ENCODE results near the gene C1orf159. TPM values are rescaled to one million over a fixed set of nuclear protein-coding genes. Genes with fewer than 3 reads are reported as not detected.
A peak's percentile ranks its signal among the peaks of the same experiment; 100 is the strongest.
"Not testable (repeated sequence)": the region's sequence is repeated elsewhere in the genome, so short reads cannot be mapped to it uniquely, and the experiment has no call there.

Gene C1orf159
- total RNA-seq, 1 donor from 2014 or later, result 9.8 TPM

DNA sequence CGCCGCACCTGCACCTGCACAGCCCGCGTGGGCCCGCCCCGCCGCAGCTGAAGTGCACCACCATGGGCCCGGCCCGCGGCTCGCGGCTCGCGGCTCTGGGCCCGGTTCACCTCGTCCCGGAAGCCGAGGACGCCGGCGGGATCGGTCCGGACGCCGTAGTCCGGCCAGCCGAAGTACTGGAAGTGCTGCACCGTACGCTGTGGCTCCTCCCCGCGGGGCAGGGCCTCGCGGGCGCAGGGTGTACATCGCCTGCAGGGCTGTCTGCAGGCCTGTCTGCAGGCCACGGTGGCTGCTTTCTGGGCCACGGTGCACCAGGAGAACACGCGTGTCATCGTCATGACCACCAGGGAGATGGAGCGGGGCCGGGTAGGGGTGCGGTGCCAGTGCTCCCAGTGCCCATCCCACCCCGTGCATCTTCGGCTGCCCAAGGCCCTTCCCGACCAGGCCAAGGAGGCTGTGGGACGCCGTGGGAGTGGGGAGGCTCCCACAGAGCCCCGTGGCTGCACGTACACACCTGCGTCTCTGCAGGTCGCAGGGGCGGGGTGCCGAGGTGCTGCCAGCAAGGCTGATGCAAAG, 48.5 kb downstream of the C1orf159 start:
- no peak for DNase-seq (ENCODE audit: low read depth)

DNA sequence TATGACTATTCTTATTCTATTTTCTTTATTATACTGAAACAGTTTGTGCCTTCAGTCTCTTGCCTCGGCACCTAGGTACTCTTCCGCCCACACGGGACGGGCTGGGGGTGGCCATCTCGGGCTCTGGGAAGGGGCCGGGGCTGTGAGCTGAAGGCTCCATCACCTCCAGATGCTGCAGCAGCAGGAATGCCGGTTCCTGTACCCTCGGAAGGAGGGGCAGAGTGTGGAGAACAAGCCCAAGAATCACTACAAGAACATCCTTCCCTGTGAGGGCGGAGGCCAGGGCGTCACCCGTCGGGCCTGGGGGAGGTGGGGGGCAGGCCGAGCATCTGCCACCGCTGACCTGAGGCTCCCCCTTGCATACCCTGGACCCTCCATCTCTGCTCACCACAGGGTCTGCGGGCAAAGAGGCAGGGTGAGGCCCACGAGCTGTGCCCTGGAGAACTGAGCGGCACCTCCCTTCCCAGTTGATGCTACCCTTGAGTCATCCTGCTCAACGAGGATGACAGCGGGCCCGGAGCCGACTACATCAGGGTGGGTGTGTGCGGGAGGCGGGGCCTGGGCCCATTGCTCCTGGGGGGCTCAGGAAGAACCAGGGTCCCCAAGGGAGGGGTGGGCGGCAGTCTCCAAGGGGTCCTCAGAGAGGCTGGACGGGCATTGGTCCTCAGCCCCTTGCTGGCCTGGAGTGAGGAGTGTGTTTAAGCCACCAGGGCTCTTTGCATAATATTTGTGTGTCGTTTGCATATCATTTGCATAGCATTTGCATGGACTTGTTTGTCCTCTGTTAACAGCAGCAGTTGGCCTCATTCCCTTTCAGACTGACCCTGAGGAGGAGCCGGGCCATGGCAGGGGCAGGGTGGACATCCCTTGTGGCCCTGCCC, 49.2 kb downstream of the C1orf159 start:
- DNase-seq (ENCODE audit: low read depth), result no peak

GRCh38 chr1:1065940-1066304, 50.0 kb downstream of the C1orf159 start:
- DNase-seq (ENCODE audit: low read depth), result peak; percentile 16

GRCh38 chr1:1065265-1065939, 50.5 kb downstream of the C1orf159 start:
- no peak for DNase-seq (ENCODE audit: low read depth)

- peak; percentile 84 for DNase-seq (ENCODE audit: low read depth)
Observed at GRCh38 chr1:1063945-1064831, 51.7 kb downstream of the C1orf159 start.

GRCh38 chr1:1063261-1063944, 52.5 kb downstream of the C1orf159 start:
- DNase-seq (ENCODE audit: low read depth), result no peak

DNA sequence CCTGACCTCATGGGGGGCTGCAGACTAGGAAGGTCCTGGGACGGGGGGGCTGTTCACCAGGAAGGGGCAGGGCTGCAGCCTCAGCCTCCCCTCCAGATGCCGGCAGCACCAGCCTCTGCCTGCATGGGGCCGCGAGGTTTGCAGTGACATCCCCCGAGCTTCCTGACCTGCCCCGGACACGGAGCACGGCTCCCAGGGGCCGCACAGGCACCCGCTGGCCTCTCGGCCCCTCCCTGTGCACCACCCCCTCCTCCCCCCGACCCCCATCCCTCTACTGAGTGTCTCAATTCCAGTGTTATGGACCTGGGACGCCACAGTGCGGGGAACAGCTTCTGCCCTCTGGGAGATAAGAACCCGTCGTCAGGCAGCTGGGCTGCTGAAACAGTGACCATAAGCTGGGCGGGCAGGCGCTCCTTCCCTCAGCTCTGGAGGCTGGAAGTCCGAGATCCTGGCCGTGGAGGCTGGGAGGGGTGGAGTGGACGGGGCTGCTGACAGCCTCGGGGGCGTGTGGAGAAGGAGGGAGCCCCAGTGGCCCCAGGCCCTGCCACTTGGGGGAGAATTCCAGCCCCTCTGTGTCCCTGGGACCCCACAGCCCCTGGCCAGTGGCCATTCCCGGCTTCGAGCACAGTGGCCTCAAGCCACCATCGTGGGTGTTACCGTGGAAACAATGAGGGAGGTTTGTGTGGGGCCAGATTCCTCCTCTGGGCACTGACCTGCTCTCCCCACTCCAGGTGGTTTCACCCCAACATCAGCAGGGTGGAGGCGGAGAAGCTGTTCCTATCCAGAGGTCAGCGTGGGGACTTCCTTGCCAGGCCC, 53.3 kb downstream of the C1orf159 start:
- DNase-seq (ENCODE audit: low read depth), result no peak

- no peak for DNase-seq (ENCODE audit: low read depth)
Observed at GRCh38 chr1:1061682-1062345, 54.1 kb downstream of the C1orf159 start.

GRCh38 chr1:1060281-1061000, 55.4 kb downstream of the C1orf159 start:
- DNase-seq (ENCODE audit: low read depth), result no peak

- peak; percentile 31 for DNase-seq (ENCODE audit: low read depth)
Observed at GRCh38 chr1:1059494-1060280, 56.2 kb downstream of the C1orf159 start.

GRCh38 chr1:1058921-1059493, 56.9 kb downstream of the C1orf159 start:
- DNase-seq (ENCODE audit: low read depth), result no peak

DNA sequence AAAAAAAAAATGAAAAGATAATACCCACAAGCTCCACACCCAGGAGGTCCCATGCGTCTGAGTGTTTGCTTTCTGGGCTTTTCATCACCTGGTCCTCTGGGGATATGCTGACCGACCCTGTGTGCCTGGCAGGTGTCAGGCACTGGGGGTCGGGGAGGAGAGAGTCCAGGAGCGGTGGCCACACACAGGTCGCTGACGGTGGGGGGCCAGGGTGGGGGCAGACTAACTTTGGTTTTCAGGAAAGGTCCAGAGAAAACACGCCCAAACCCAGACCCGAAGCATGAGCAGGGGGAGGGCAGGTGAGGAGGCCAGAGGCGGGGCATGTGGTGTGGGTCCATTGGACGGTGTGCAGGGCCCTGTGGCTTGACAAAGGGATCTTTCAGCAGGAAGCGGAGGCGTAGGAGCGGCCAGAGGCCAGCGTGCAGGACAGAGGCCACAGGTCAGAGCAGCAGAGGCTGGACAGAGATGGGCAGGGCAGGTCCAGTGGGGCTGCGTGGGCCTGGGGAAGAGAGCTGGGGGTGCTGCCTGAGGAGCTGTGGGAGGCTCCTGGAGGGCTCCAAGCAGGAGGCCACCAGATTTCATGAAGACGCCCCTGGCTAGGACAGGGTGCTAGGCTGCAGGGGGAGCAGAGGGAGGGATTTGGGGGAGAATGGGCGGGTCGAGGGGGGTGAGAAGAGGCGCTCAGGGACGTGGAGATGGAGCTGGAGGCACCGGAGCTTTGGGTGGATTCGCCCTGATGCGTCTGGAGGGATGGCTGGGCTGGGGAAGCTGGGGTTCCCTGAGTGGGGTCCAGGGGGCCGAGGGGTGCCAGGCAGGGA, 57.6 kb downstream of the C1orf159 start:
- no peak for DNase-seq (ENCODE audit: low read depth)

GRCh38 chr1:1057769-1058087, 58.2 kb downstream of the C1orf159 start:
- DNase-seq (ENCODE audit: low read depth), result not testable (repeated sequence)

- DNase-seq (ENCODE audit: low read depth), result no peak
Observed at GRCh38 chr1:1055841-1056736, 59.8 kb downstream of the C1orf159 start.

DNA sequence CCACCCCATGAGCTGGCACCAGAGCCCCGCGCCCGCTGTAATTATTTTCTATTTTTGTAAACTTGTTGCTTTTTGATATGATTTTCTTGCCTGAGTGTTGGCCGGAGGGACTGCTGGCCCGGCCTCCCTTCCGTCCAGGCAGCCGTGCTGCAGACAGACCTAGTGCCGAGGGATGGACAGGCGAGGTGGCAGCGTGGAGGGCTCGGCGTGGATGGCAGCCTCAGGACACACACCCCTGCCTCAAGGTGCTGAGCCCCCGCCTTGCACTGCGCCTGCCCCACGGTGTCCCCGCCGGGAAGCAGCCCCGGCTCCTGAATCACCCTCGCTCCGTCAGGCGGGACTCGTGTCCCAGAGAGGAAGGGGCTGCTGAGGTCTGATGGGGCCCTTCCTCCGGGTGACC, 60.9 kb downstream of the C1orf159 start:
- no peak for DNase-seq (ENCODE audit: low read depth)

GRCh38 chr1:1054099-1054700, 61.7 kb downstream of the C1orf159 start:
- no peak for DNase-seq (ENCODE audit: low read depth)

Measured in renal cortical epithelial cell (primary cell).